GM12878 (cell line): ENCODE measurements around the gene CA11. TPM values are rescaled to one million over a fixed set of nuclear protein-coding genes. Genes with fewer than 3 reads are reported as not detected.

Experiments
- BMI1 ChIP-seq: fragments of 450-650 bp; IDR thresholded peaks from 2 replicates; pipeline ENCODE4 v1.6.1; 2016; ENCODE audit warnings: mild to moderate bottlenecking, moderate library complexity, borderline replicate concordance
- CBX3 ChIP-seq: fragments of 200-600 bp; sonication (generic); IDR thresholded peaks from 2 replicates; pipeline ENCODE4 v1.6.1; 2016; ENCODE audit warnings: low read depth, borderline replicate concordance
- CEBPB ChIP-seq, 2 experiments: fragments of 150-350 bp in 1 of 2; IDR thresholded peaks; 2 replicates each; pipeline ENCODE4 v1.6.1; 2012 to 2014; ENCODE audit warnings: low read depth in 2 of 2, low read length in 2 of 2, borderline replicate concordance in 1 of 2, inconsistent platforms in 1 of 2
- CHD4 ChIP-seq: fragments of 200-600 bp; sonication (generic); IDR thresholded peaks from 2 replicates; pipeline ENCODE4 v1.6.1; 2016; ENCODE audit warnings: mild to moderate bottlenecking
- HDAC6 ChIP-seq: fragments of 200-600 bp; sonication (generic); IDR thresholded peaks from one replicate; pipeline ENCODE4 v1.8.0; 2017; ENCODE audit warnings: antibody characterized with exemption; ENCODE audit not compliant: unreplicated experiment
- IKZF2 ChIP-seq, 2 experiments: fragments of 450-650 bp; IDR thresholded peaks; 2 replicates each; pipeline ENCODE4 v1.6.1; 2017; ENCODE audit warnings: mild to moderate bottlenecking in 2 of 2, moderate library complexity in 2 of 2
- IRF3 ChIP-seq: fragments of 450-650 bp; IDR thresholded peaks from 2 replicates; pipeline ENCODE4 v1.6.1; 2014; ENCODE audit warnings: mild to moderate bottlenecking
- KDM1A ChIP-seq: fragments of 200-600 bp; sonication (generic); IDR thresholded peaks from 2 replicates; pipeline ENCODE4 v1.6.1; 2016; ENCODE audit warnings: borderline replicate concordance
- RAD51 ChIP-seq: fragments of 450-650 bp; IDR thresholded peaks from 2 replicates; pipeline ENCODE4 v1.6.1; 2016; ENCODE audit warnings: moderate library complexity, mild to moderate bottlenecking, inconsistent platforms
- RCOR1 ChIP-seq: conservative IDR thresholded peaks from 2 replicates; pipeline ENCODE4 v1.6.1; 2012; ENCODE audit warnings: low read depth, low read length, improper control_type of control experiment
- SMARCA5 ChIP-seq: fragments of 450-650 bp; IDR thresholded peaks from 2 replicates; pipeline ENCODE4 v1.6.1; 2017; ENCODE audit warnings: mild to moderate bottlenecking
- STAT1 ChIP-seq: fragments of 450-650 bp; conservative IDR thresholded peaks from 2 replicates; pipeline ENCODE4 v1.6.1; 2014; ENCODE audit warnings: antibody characterized with exemption, mild to moderate bottlenecking
- SUZ12 ChIP-seq: fragments of 200-600 bp; sonication (generic); IDR thresholded peaks from one replicate; pipeline ENCODE4 v1.6.1; 2018; ENCODE audit warnings: antibody characterized with exemption, mild to moderate bottlenecking; ENCODE audit not compliant: unreplicated experiment
- TCF3 ChIP-seq: IDR thresholded peaks from 2 replicates; pipeline ENCODE4 v1.6.1; 2012; ENCODE audit warnings: low read depth, mild to moderate bottlenecking, low read length, borderline replicate concordance; ENCODE audit not compliant: insufficient read depth
- TCF7 ChIP-seq: IDR thresholded peaks from 2 replicates; pipeline ENCODE4 v1.6.1; 2014; ENCODE audit warnings: antibody characterized with exemption, borderline replicate concordance
- ZNF217 ChIP-seq: fragments of 450-650 bp; IDR thresholded peaks from 2 replicates; pipeline ENCODE4 v1.6.1; 2017; ENCODE audit warnings: antibody characterized with exemption, mild to moderate bottlenecking
- ZNF622 ChIP-seq: fragments of 450-650 bp; IDR thresholded peaks from 2 replicates; pipeline ENCODE4 v1.6.1; 2017; ENCODE audit warnings: mild to moderate bottlenecking, inconsistent platforms
- polyA plus RNA-seq, 11 experiments: library from polyadenylated mRNA; depleted of rRNA in 4 of 11; unstranded in 6 of 11; stranded (reverse) in 5 of 11; fragments of >200 nt; fragmentation: Nextera tagmentation in 4 of 11; fragmentation: Illumina TruSeq in 1 of 11; extraction: Ambion mirVana in 4 of 11; extraction: Trizol in 1 of 11; gene quantifications; 1 replicate in 1 of 11; 2 replicates in 10 of 11; pipeline versions ENCODE4 v1.2.1 to v1.2.3, GENCODE V29; 2011 to 2016; ENCODE audit warnings: inconsistent platforms in 2 of 11, missing spikeins in 2 of 11, low read depth in 1 of 11
- total RNA-seq, 4 experiments: library from RNA; depleted of rRNA in 3 of 4; stranded (reverse); fragments of >200 nt in 3 of 4; fragmentation: Illumina TruSeq in 1 of 4; extraction: Trizol in 1 of 4; gene quantifications; 2 replicates each; pipeline versions ENCODE4 v1.2.1 to v1.2.3, GENCODE V29; 2013 to 2021
- TF ChIP-seq, protein P1 (sequence below): fragments of 450-650 bp; formaldehyde crosslinking; IDR thresholded peaks from 2 replicates; pipeline ENCODE4 v1.4.0; 2022; ENCODE audit warnings: mild to moderate bottlenecking, moderate library complexity
- TF ChIP-seq, protein P2 (sequence below): IDR thresholded peaks from 2 replicates; pipeline ENCODE4 v1.6.1; 2011; ENCODE audit warnings: borderline replicate concordance, low read depth, mild to moderate bottlenecking, moderate library complexity, low read length; ENCODE audit not compliant: insufficient read depth, poor library complexity, severe bottlenecking
- TF ChIP-seq, protein P3 (sequence below): fragments of 450-650 bp; IDR thresholded peaks from 2 replicates; pipeline ENCODE4 v1.6.1; 2017; ENCODE audit warnings: antibody characterized with exemption, mild to moderate bottlenecking, moderate library complexity

The CA11 gene
- total and polyA plus RNA-seq, 10 of the 15 experiments (the other 5 are each of a cell fraction or from before 2014, with no cell fraction given) = 1.7 to 7.5 (median 2.4) TPM

DNA sequence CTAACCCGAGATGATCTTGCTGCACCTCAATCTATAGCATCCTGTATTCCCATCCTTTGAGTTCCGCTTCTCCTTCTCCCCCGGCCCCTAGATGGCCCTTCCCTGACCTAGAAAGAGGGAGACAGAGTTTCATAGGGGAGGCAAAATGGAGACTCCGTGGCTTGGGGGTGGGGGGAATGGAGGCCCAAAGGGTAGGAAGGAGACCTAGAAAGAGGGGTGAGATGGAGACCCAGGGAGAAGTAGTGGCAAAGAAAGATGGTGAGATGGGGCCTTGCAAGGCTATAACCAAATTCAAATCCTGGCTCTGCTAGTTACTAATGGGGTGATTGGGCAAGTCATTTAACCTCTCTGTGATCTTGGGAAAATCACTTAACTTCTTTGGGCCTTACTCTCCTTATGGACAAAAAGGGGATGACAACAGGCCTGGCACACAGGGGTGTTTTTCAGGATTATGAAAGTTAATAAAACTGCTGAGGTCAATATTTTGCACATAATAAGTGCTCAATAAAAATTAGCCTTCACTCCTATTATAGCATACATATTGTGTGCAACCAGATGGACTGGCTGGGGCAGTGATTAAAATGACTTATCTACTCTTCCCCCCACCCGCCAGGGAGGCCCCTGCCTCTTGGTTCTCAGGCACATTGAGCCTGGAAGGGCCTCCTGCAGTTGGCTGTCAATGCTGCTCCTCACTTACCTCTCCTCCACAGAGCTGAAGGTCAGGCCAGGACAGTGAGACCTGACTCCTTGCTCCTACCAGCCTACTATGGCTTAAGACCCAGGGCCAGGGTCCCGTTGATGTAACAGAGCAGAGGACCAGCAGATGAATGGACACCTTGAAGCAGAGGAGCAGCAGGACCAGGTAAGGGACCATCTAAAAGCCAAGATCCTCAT, 26.0 kb downstream of the CA11 start (continued):
- TF ChIP-seq, protein P1, sequence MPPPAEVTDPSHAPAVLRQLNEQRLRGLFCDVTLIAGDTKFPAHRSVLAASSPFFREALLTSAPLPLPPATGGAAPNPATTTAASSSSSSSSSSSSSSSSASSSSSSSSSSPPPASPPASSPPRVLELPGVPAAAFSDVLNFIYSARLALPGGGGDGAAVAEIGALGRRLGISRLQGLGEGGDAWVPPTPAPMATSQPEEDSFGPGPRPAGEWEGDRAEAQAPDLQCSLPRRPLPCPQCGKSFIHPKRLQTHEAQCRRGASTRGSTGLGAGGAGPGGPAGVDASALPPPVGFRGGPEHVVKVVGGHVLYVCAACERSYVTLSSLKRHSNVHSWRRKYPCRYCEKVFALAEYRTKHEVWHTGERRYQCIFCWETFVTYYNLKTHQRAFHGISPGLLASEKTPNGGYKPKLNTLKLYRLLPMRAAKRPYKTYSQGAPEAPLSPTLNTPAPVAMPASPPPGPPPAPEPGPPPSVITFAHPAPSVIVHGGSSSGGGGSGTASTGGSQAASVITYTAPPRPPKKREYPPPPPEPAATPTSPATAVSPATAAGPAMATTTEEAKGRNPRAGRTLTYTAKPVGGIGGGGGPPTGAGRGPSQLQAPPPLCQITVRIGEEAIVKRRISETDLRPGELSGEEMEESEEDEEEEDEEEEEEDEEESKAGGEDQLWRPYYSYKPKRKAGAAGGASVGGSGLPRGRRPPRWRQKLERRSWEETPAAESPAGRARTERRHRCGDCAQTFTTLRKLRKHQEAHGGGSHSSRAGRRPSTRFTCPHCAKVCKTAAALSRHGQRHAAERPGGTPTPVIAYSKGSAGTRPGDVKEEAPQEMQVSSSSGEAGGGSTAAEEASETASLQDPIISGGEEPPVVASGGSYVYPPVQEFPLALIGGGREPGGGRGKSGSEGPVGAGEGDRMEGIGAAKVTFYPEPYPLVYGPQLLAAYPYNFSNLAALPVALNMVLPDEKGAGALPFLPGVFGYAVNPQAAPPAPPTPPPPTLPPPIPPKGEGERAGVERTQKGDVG (CRISPR knock-in tag) = no peak
- no peak for TF ChIP-seq KDM1A
- no peak for TF ChIP-seq ZNF622
- TF ChIP-seq BMI1 = no peak
- peak; percentile 95 for TF ChIP-seq SMARCA5
- TF ChIP-seq TCF7 = no peak
- TF ChIP-seq SUZ12 = no peak
- no peak for TF ChIP-seq CBX3
- TF ChIP-seq IRF3 = no peak
- no peak for TF ChIP-seq HDAC6
- TF ChIP-seq RCOR1 = 0 out of 2 replicates have a peak, but pooled peaks have one; percentile 44
- TF ChIP-seq, protein P2, sequence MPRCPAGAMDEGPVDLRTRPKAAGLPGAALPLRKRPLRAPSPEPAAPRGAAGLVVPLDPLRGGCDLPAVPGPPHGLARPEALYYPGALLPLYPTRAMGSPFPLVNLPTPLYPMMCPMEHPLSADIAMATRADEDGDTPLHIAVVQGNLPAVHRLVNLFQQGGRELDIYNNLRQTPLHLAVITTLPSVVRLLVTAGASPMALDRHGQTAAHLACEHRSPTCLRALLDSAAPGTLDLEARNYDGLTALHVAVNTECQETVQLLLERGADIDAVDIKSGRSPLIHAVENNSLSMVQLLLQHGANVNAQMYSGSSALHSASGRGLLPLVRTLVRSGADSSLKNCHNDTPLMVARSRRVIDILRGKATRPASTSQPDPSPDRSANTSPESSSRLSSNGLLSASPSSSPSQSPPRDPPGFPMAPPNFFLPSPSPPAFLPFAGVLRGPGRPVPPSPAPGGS = no peak
- no peak for TF ChIP-seq STAT1
- TF ChIP-seq CEBPB (IDR thresholded peaks at IDR 0.05; ENCODE audit: borderline replicate concordance in 1 of 2, low read depth in 2 of 2, low read length in 2 of 2) = no peak
- TF ChIP-seq, protein P3, sequence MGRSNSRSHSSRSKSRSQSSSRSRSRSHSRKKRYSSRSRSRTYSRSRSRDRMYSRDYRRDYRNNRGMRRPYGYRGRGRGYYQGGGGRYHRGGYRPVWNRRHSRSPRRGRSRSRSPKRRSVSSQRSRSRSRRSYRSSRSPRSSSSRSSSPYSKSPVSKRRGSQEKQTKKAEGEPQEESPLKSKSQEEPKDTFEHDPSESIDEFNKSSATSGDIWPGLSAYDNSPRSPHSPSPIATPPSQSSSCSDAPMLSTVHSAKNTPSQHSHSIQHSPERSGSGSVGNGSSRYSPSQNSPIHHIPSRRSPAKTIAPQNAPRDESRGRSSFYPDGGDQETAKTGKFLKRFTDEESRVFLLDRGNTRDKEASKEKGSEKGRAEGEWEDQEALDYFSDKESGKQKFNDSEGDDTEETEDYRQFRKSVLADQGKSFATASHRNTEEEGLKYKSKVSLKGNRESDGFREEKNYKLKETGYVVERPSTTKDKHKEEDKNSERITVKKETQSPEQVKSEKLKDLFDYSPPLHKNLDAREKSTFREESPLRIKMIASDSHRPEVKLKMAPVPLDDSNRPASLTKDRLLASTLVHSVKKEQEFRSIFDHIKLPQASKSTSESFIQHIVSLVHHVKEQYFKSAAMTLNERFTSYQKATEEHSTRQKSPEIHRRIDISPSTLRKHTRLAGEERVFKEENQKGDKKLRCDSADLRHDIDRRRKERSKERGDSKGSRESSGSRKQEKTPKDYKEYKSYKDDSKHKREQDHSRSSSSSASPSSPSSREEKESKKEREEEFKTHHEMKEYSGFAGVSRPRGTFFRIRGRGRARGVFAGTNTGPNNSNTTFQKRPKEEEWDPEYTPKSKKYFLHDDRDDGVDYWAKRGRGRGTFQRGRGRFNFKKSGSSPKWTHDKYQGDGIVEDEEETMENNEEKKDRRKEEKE = no peak
- TF ChIP-seq CHD4 = no peak
- peak; percentile 80; the same call in 1 of the 2 replicates for TF ChIP-seq ZNF217
- TF ChIP-seq RAD51 = no peak
- no peak for TF ChIP-seq TCF3
- peak; percentile 20 to 39; a peak in 1 of 4 replicates for TF ChIP-seq IKZF2 (IDR thresholded peaks at IDR 0.05)
